Neural progenitor cell (in vitro differentiated cells): ENCODE measurements around the gene SH3TC1. TPM values are rescaled to one million over a fixed set of nuclear protein-coding genes. Genes with fewer than 3 reads are reported as not detected.

Experiments
- DNase-seq: peaks from one replicate; pipeline ENCODE4 v3.0.0-alpha.2; 2016; ENCODE audit warnings: low spot score
- H2AFZ ChIP-seq: fragments of 200-600 bp; sonication (generic); replicated peaks from 2 replicates; pipeline ENCODE4 v1.6.1; 2016; ENCODE audit warnings: antibody characterized with exemption
- H3F3A ChIP-seq: fragments of 200-600 bp; sonication (generic); 2 replicates; pipeline ENCODE4 v1.6.1; 2016; ENCODE audit warnings: antibody characterized with exemption, low read depth
- H3K27ac ChIP-seq: fragments of 200-600 bp; sonication (generic); 2 replicates; pipeline ENCODE4 v1.5.1; 2016; ENCODE audit warnings: mild to moderate bottlenecking
- H3K27me3 ChIP-seq: fragments of 200-600 bp; sonication (generic); 2 replicates; pipeline ENCODE4 v1.6.1; 2016; ENCODE audit warnings: mild to moderate bottlenecking, moderate library complexity
- H3K36me3 ChIP-seq: fragments of 200-600 bp; sonication (generic); 2 replicates; pipeline ENCODE4 v1.5.1; 2016
- H3K4me1 ChIP-seq: fragments of 200-600 bp; sonication (generic); 2 replicates; pipeline ENCODE4 v1.6.1; 2016; ENCODE audit warnings: mixed run types
- H3K4me2 ChIP-seq: fragments of 200-600 bp; sonication (generic); 2 replicates; pipeline ENCODE4 v1.6.1; 2016
- H3K4me3 ChIP-seq: fragments of 200-600 bp; sonication (generic); 2 replicates; pipeline ENCODE4 v1.5.1; 2016
- H3K79me2 ChIP-seq: fragments of 200-600 bp; sonication (generic); 2 replicates; pipeline ENCODE4 v1.6.1; 2016; ENCODE audit warnings: low read depth
- H3K9ac ChIP-seq: fragments of 200-600 bp; sonication (generic); 2 replicates; pipeline ENCODE4 v1.6.1; 2016
- H3K9me3 ChIP-seq: fragments of 200-600 bp; sonication (generic); 2 replicates; pipeline ENCODE4 v1.5.1; 2016; ENCODE audit warnings: low read depth
- H4K20me1 ChIP-seq: fragments of 200-600 bp; sonication (generic); 2 replicates; pipeline ENCODE4 v1.6.1; 2016; ENCODE audit warnings: low read depth
- H3K27ac Mint-ChIP-seq: 3 replicates; pipeline ENCODE4 v1.8.0; 2021; ENCODE audit warnings: mixed read lengths
- H3K27me3 Mint-ChIP-seq: 2 replicates; pipeline ENCODE4 v1.8.0; 2022; ENCODE audit warnings: low read depth, mild to moderate bottlenecking, inconsistent platforms, moderate library complexity, mixed read lengths; ENCODE audit not compliant: insufficient read depth
- H3K36me3 Mint-ChIP-seq: 3 replicates; pipeline ENCODE4 v1.8.0; 2021; ENCODE audit warnings: mixed read lengths
- H3K4me1 Mint-ChIP-seq: 3 replicates; pipeline ENCODE4 v1.8.0; 2021; ENCODE audit warnings: mixed read lengths
- H3K4me3 Mint-ChIP-seq: 3 replicates; pipeline ENCODE4 v1.8.0; 2021; ENCODE audit warnings: mild to moderate bottlenecking, moderate library complexity, mixed read lengths
- H3K9me3 Mint-ChIP-seq: 3 replicates; pipeline ENCODE4 v1.8.0; 2020; ENCODE audit warnings: mixed read lengths
- CTCF ChIP-seq: fragments of 200-600 bp; sonication (generic); IDR thresholded peaks from 2 replicates; pipeline ENCODE4 v1.5.1; 2017; ENCODE audit warnings: antibody characterized with exemption, mild to moderate bottlenecking
- EZH2 ChIP-seq: fragments of 200-600 bp; sonication (generic); IDR thresholded peaks from 2 replicates; pipeline ENCODE4 v1.6.1; 2017; ENCODE audit warnings: antibody characterized with exemption, mild to moderate bottlenecking, moderate library complexity
- EZH2phosphoT487 ChIP-seq: fragments of 200-600 bp; sonication (generic); IDR thresholded peaks from 2 replicates; pipeline ENCODE4 v1.6.1; 2017; ENCODE audit warnings: antibody characterized with exemption
- total RNA-seq: library from RNA; depleted of rRNA; stranded (reverse); fragments of >200 nt; gene quantifications from 2 replicates; pipeline ENCODE4 v1.2.3, GENCODE V29; 2015; ENCODE audit warnings: low replicate concordance

Gene SH3TC1
- total RNA-seq, 1 donor from 2014 or later, result 0.22 TPM

- Histone ChIP-seq H2AFZ (no peak overlapping the region), H3K9ac (no peak overlapping the region), H3K4me1 (peaks cover 4% of the 10 kb centered on the region), H3K27ac (no peak overlapping the region), H3K4me3 (no peak overlapping the region), H3K36me3 (no peaks in the 10 kb centered on the region), H3K27me3 (peaks cover 68% of the 10 kb centered on the region), H3K9me3 (no peaks in the 10 kb centered on the region), H3K79me2 (no peaks in the 10 kb centered on the region), H3K4me2 (no peak overlapping the region), H3F3A (no peaks in the 10 kb centered on the region), H4K20me1 (peaks cover 22% of the 10 kb centered on the region)
- no peaks in the 10 kb centered on the region for H3K9me3 Mint-ChIP-seq
- H3K27ac Mint-ChIP-seq, result no peak overlapping the region
- TF ChIP-seq EZH2, result no peak
- no peak for TF ChIP-seq EZH2phosphoT487
- TF ChIP-seq CTCF, result no peak
- no peak overlapping the region for H3K4me3 Mint-ChIP-seq
- H3K27me3 Mint-ChIP-seq, result peaks cover 22% of the 10 kb centered on the region
- DNase-seq, result no peak
- H3K4me1 Mint-ChIP-seq, result peaks cover 13% of the 10 kb centered on the region
- H3K36me3 Mint-ChIP-seq, result no peaks in the 10 kb centered on the region
These were observed 42.5 kb upstream of the SH3TC1 start for GRCh38 chr4:8156617-8157016.

- peaks cover 13% of the 10 kb centered on the region for H3K4me1 Mint-ChIP-seq
- TF ChIP-seq CTCF (no peak), EZH2phosphoT487 (no peak), EZH2 (no peak)
- Histone ChIP-seq H3K4me1 (peaks cover 4% of the 10 kb centered on the region), H3K4me3 (peak overlapping the region; percentile 69), H3K27me3 (peaks cover 68% of the 10 kb centered on the region), H3K36me3 (no peaks in the 10 kb centered on the region), H3K9me3 (no peaks in the 10 kb centered on the region), H3F3A (no peaks in the 10 kb centered on the region), H3K4me2 (peak overlapping the region; percentile 99), H4K20me1 (peaks cover 22% of the 10 kb centered on the region), H3K27ac (no peak overlapping the region), H3K9ac (no peak overlapping the region), H2AFZ (no peak overlapping the region), H3K79me2 (no peaks in the 10 kb centered on the region)
- no peak overlapping the region for H3K27ac Mint-ChIP-seq
- H3K4me3 Mint-ChIP-seq, result peak overlapping the region; percentile 55
- H3K36me3 Mint-ChIP-seq, result no peaks in the 10 kb centered on the region
- DNase-seq, result peak; percentile 28
- no peaks in the 10 kb centered on the region for H3K9me3 Mint-ChIP-seq
- peaks cover 25% of the 10 kb centered on the region for H3K27me3 Mint-ChIP-seq
These were observed 41.6 kb upstream of the SH3TC1 start for GRCh38 chr4:8157496-8157895.

- H3K36me3 ChIP-seq, result no peaks in the 10 kb centered on the region
- no peaks in the 10 kb centered on the region for H3F3A ChIP-seq
- peaks cover 68% of the 10 kb centered on the region for H3K27me3 ChIP-seq
- H3K4me1 ChIP-seq, result peaks cover 4% of the 10 kb centered on the region
- H2AFZ ChIP-seq, result peak overlapping the region; percentile 81
- no peaks in the 10 kb centered on the region for H3K9me3 ChIP-seq
- Mint-ChIP-seq H3K4me3 (peak overlapping the region; percentile 71), H3K9me3 (no peaks in the 10 kb centered on the region), H3K27me3 (peaks cover 25% of the 10 kb centered on the region), H3K27ac (no peak overlapping the region), H3K36me3 (no peaks in the 10 kb centered on the region), H3K4me1 (peaks cover 13% of the 10 kb centered on the region)
- no peak overlapping the region for H3K9ac ChIP-seq
- peak overlapping the region; percentile 99 for H3K4me2 ChIP-seq
- peak; percentile 95 for TF ChIP-seq EZH2
- TF ChIP-seq CTCF, result no peak
- peak; percentile 94 for TF ChIP-seq EZH2phosphoT487
- H3K4me3 ChIP-seq, result peak overlapping the region; percentile 69
- DNase-seq, result no peak
- peaks cover 22% of the 10 kb centered on the region for H4K20me1 ChIP-seq
- no peak overlapping the region for H3K27ac ChIP-seq
- H3K79me2 ChIP-seq, result no peaks in the 10 kb centered on the region
These were observed 41.0 kb upstream of the SH3TC1 start for GRCh38 chr4:8157944-8158709.
